Femur (tissue), 1 donor: ENCODE measurements around the gene DIAPH2.
"Not testable (repeated sequence)": the region's sequence is repeated elsewhere in the genome, so short reads cannot be mapped to it uniquely, and the experiment has no call there.

Source experiments
- DNase-seq: peaks from one replicate; pipeline ENCODE4 v3.0.0-alpha.2; 2017

The DIAPH2 gene

GRCh38 chrX:96684339-96685209 is at the start of gene DIAPH2:
DIAPH2 (plus strand) TSS chrX:96684842.
- DNase-seq = peak; percentile 81

GRCh38 chrX:96650023-96650422 is 34.6 kb upstream of the DIAPH2 start:
- DNase-seq = no peak

- DNase-seq = no peak
Measured at GRCh38 chrX:96655947-96656623, 28.6 kb upstream of the DIAPH2 start.

GRCh38 chrX:96682516-96682915 is 2.1 kb upstream of the DIAPH2 start:
- no peak for DNase-seq

- DNase-seq = no peak
Measured at GRCh38 chrX:96683997-96684338, 674 bp upstream of the DIAPH2 start.

GRCh38 chrX:96685210-96686099 is 813 bp downstream of the DIAPH2 start:
- DNase-seq = peak; percentile 42

GRCh38 chrX:96687776-96688175 is 3.1 kb downstream of the DIAPH2 start:
- no peak for DNase-seq

GRCh38 chrX:96688789-96689188 is 4.1 kb downstream of the DIAPH2 start:
- no peak for DNase-seq

GRCh38 chrX:96689991-96690390 is 5.3 kb downstream of the DIAPH2 start:
- DNase-seq = no peak

GRCh38 chrX:96692454-96692853 is 7.8 kb downstream of the DIAPH2 start:
- DNase-seq = no peak

- no peak for DNase-seq
Measured at GRCh38 chrX:96692890-96693289, 8.2 kb downstream of the DIAPH2 start.

GRCh38 chrX:96693407-96693806 is 8.8 kb downstream of the DIAPH2 start:
- DNase-seq = no peak

- DNase-seq = no peak
Measured at GRCh38 chrX:96696462-96696861, 11.8 kb downstream of the DIAPH2 start.

- no peak for DNase-seq
Measured at GRCh38 chrX:96700625-96701024, 16.0 kb downstream of the DIAPH2 start.

GRCh38 chrX:96703379-96703778 is 18.7 kb downstream of the DIAPH2 start:
- DNase-seq = no peak

GRCh38 chrX:96703816-96704215 is 19.2 kb downstream of the DIAPH2 start:
- DNase-seq = no peak

- DNase-seq = no peak
Measured at GRCh38 chrX:96704629-96705028, 20.0 kb downstream of the DIAPH2 start.

- DNase-seq = no peak
Measured at GRCh38 chrX:96705905-96706304, 21.3 kb downstream of the DIAPH2 start.

GRCh38 chrX:96707804-96708203 is 23.2 kb downstream of the DIAPH2 start:
- DNase-seq = no peak

- DNase-seq = no peak
Measured at GRCh38 chrX:96710031-96710430, 25.4 kb downstream of the DIAPH2 start.

- no peak for DNase-seq
Measured at GRCh38 chrX:96713303-96713702, 28.7 kb downstream of the DIAPH2 start.

- not testable (repeated sequence) for DNase-seq
Measured at GRCh38 chrX:96714393-96714792, 29.8 kb downstream of the DIAPH2 start.

- no peak for DNase-seq
Measured at GRCh38 chrX:96715481-96715880, 30.8 kb downstream of the DIAPH2 start.
